BE2C (cell line): ENCODE data around the gene IGSF5.

Source experiments
- DNase-seq: peaks from one replicate; pipeline ENCODE4 v3.0.0-alpha.2; 2020
- H3K27me3 ChIP-seq: fragments of 250-450 bp; sonication (Bioruptor Pico); 2 replicates; pipeline ENCODE4 v1.5.1; 2020; ENCODE audit warnings: mild to moderate bottlenecking
- H3K36me3 ChIP-seq: fragments of 250-450 bp; sonication (Bioruptor Pico); 2 replicates; pipeline ENCODE4 v1.5.1; 2020; ENCODE audit warnings: mild to moderate bottlenecking
- H3K4me1 ChIP-seq: fragments of 250-450 bp; sonication (Bioruptor Pico); 2 replicates; pipeline ENCODE4 v1.5.1; 2020
- H3K4me3 ChIP-seq: 2 replicates; pipeline ENCODE4 v1.5.1; 2011; ENCODE audit warnings: low read depth, low read length
- H3K9me3 ChIP-seq: fragments of 250-450 bp; sonication (Bioruptor Pico); 2 replicates; pipeline ENCODE4 v1.5.1; 2020
- TF ChIP-seq, protein P1 (sequence below): IDR thresholded peaks from 2 replicates; pipeline ENCODE4 v1.5.1; 2012; ENCODE audit warnings: mild to moderate bottlenecking, low read depth, low read length

Gene IGSF5

DNA sequence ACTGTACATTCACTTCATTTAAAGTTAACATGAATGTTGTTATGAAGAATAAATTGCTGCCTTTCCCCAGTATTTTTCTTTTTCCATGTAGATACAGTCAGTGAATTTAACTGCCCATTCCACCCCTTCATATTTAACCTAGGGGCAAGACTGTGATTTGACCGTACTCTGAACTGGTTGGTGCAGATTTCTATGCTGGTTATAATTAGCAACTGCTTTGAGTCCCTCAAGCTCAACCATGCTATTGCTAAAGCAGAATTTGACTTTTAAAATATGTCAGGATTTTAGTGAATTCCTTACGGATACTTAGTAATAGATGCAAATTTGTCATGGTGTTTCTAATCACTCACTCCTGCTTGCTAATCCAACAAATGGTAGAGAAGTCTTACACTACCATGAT, 57.2 kb downstream of the IGSF5 start:
- DNase-seq = no peak
- Histone ChIP-seq H3K36me3 (no peaks in the 10 kb centered on the region), H3K9me3 (no peaks in the 10 kb centered on the region), H3K27me3 (no peaks in the 10 kb centered on the region), H3K4me1 (no peaks in the 10 kb centered on the region), H3K4me3 (no peak overlapping the region)
- TF ChIP-seq, protein P1, sequence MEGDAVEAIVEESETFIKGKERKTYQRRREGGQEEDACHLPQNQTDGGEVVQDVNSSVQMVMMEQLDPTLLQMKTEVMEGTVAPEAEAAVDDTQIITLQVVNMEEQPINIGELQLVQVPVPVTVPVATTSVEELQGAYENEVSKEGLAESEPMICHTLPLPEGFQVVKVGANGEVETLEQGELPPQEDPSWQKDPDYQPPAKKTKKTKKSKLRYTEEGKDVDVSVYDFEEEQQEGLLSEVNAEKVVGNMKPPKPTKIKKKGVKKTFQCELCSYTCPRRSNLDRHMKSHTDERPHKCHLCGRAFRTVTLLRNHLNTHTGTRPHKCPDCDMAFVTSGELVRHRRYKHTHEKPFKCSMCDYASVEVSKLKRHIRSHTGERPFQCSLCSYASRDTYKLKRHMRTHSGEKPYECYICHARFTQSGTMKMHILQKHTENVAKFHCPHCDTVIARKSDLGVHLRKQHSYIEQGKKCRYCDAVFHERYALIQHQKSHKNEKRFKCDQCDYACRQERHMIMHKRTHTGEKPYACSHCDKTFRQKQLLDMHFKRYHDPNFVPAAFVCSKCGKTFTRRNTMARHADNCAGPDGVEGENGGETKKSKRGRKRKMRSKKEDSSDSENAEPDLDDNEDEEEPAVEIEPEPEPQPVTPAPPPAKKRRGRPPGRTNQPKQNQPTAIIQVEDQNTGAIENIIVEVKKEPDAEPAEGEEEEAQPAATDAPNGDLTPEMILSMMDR = no peak

DNA sequence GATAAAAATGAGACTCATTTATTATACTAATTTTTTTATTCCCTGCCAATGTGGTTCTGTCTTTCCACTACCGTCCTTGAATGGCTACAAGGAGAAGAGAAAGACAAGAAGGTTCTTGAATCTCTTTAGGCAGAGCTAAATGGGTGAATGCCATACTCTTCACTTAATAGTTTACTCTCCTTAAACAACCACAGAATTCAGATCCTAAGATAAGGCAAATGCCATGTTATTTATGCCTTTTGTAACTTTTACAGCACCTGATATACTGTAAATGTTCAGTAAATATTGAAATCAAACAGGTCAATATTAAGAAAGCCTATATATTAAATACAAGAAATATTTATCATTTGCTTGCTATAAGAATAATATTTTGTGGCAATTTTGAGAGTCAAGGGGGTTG, 58.4 kb downstream of the IGSF5 start:
- no peak for DNase-seq
- Histone ChIP-seq H3K4me3 (no peak overlapping the region), H3K27me3 (no peaks in the 10 kb centered on the region), H3K9me3 (no peaks in the 10 kb centered on the region), H3K4me1 (no peaks in the 10 kb centered on the region), H3K36me3 (no peaks in the 10 kb centered on the region)
- TF ChIP-seq, protein P1 = no peak

DNA sequence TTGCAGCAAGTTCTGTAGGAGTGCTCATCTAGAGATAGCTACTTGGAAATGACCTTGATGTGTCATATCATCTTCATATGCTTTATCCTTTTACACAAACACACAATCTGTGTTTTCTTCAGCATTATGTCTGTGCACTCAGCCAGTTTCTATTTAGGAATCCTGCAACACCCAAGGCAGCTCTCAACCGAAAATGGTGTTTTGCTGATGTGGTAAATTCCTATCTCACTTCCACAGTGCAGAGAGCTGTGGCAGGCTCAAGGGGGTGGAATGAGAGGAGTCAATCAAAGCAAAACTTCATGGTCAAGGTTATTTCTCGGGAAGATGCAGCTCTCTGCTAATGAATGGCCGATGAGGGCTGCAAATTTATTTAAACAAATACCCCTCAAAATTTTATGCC, 59.3 kb downstream of the IGSF5 start:
- H3K27me3 ChIP-seq = no peaks in the 10 kb centered on the region

DNA sequence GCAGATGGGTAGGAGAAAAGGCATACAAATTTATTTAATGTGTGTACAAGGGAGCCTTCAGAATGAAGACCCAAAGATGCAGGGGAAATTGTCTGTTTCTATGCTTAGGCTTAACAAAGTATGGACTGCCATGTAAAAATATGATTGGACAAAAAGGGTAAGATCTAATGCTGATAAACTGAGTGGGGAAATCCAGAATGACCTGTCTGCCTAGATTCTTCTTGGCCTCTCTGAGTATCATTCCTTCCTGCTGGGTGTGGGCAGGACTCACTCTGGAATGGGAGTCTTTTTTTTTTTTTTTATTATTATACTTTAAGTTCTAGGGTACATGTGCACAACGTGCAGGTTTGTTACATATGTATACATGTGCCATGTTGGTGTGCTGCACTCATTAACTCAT, 61.0 kb downstream of the IGSF5 start:
- Histone ChIP-seq H3K36me3 (no peaks in the 10 kb centered on the region), H3K4me1 (no peaks in the 10 kb centered on the region), H3K9me3 (no peaks in the 10 kb centered on the region), H3K4me3 (no peak overlapping the region), H3K27me3 (no peaks in the 10 kb centered on the region)
- no peak for DNase-seq
- TF ChIP-seq, protein P1 = no peak

More for the DNA sequence above, 59.3 kb downstream of the IGSF5 start:
- TF ChIP-seq, protein P1 = no peak
- H3K9me3 ChIP-seq = no peaks in the 10 kb centered on the region
- H3K4me3 ChIP-seq = no peak overlapping the region
- DNase-seq = no peak
- no peaks in the 10 kb centered on the region for H3K36me3 ChIP-seq
- H3K4me1 ChIP-seq = no peaks in the 10 kb centered on the region

DNA sequence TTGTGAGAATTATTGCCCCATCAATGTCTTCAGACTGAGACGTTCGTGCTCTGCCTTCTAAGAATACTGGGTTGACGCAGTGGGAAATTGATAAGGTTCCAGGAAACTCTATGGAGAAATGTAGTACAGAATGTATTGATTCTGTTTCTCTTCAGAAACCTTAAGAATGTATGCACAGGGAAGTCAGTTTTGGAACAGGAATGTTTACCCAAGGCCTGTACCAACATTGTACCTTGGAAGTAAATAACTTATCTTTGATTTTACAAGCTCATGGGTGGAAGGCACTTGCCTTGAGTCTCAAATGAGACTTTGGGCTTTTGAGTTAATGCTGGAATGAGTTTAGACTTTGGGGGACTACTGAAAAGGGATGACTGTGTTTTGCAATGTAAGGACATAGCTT, 62.8 kb downstream of the IGSF5 start:
- H3K9me3 ChIP-seq = no peaks in the 10 kb centered on the region
- no peak overlapping the region for H3K4me3 ChIP-seq
- DNase-seq = no peak
- no peaks in the 10 kb centered on the region for H3K36me3 ChIP-seq
- H3K27me3 ChIP-seq = no peaks in the 10 kb centered on the region
- H3K4me1 ChIP-seq = no peaks in the 10 kb centered on the region
- TF ChIP-seq, protein P1 = no peak

DNA sequence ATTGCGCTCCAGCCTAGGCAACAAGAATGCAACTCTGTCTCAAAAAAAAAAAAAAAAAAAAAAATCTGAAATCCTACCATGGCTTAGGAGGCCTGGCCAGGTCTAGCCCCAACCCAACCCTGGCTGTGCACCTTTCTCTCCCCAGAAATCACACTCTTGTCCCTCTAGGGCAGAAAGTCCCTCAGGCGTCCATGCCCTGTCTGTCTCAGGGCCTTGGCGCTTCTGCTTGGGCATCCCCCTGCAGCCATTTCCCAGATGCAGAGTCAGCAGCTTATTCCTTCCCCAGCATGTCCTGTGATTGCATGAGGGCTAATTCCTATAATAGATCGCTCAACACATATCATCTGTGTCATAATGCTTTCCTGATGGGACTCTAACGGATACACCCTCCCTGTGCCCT, 65.0 kb downstream of the IGSF5 start:
- H3K4me3 ChIP-seq = no peak overlapping the region
- no peak for DNase-seq

More for the DNA sequence above, 65.0 kb downstream of the IGSF5 start:
- TF ChIP-seq, protein P1 = no peak
- H3K4me1 ChIP-seq = no peaks in the 10 kb centered on the region
- H3K36me3 ChIP-seq = no peaks in the 10 kb centered on the region
- no peaks in the 10 kb centered on the region for H3K27me3 ChIP-seq
- no peaks in the 10 kb centered on the region for H3K9me3 ChIP-seq
